Astrocyte of the cerebellum (primary cell): ENCODE measurements around the gene SLC16A10.
A peak's percentile ranks its signal among the peaks of the same experiment; 100 is the strongest.

Experiments
- DNase-seq: peaks from one replicate; pipeline ENCODE4 v3.0.0-alpha.2; 2011; ENCODE audit warnings: low read depth
- H3K4me3 ChIP-seq: 2 replicates; pipeline ENCODE4 v1.5.1; 2011; ENCODE audit warnings: mild to moderate bottlenecking, low read depth, low read length, moderate library complexity
- CTCF ChIP-seq: IDR thresholded peaks from 2 replicates; pipeline ENCODE4 v1.5.1; 2012; ENCODE audit warnings: low read length, low read depth, moderate library complexity, mild to moderate bottlenecking; ENCODE audit errors: missing control alignments
- in situ Hi-C: cut with HindIII; loops from 2 replicates; pipeline ENCODE4 v1.10.0; 2017; ENCODE audit warnings: low sequenced_read_pairs

SLC16A10 gene

GRCh38 chr6:111265842-111266241 lies 178.5 kb downstream of the SLC16A10 start:
- H3K4me3 ChIP-seq, result no peak overlapping the region
- in situ Hi-C loops, result no loop called here
- DNase-seq, result no peak
- TF ChIP-seq CTCF, result no peak

- DNase-seq, result no peak
- in situ Hi-C loops, result no loop called here
- no peak for TF ChIP-seq CTCF
- H3K4me3 ChIP-seq, result no peak overlapping the region
These were observed 179.0 kb downstream of the SLC16A10 start for GRCh38 chr6:111266276-111266675.

GRCh38 chr6:111267764-111268333 lies 180.5 kb downstream of the SLC16A10 start:
- H3K4me3 ChIP-seq, result no peak overlapping the region
- no peak for DNase-seq
- TF ChIP-seq CTCF, result no peak
- in situ Hi-C loops, result no loop called here

GRCh38 chr6:111269401-111269970 lies 182.2 kb downstream of the SLC16A10 start:
- TF ChIP-seq CTCF, result peak; percentile 20
- in situ Hi-C loops, result no loop called here
- DNase-seq, result no peak
- H3K4me3 ChIP-seq, result no peak overlapping the region

GRCh38 chr6:111270121-111270520 lies 182.8 kb downstream of the SLC16A10 start:
- DNase-seq, result no peak
- H3K4me3 ChIP-seq, result no peak overlapping the region
- in situ Hi-C loops, result no loop called here
- TF ChIP-seq CTCF, result no peak

GRCh38 chr6:111274593-111275217 lies 187.4 kb downstream of the SLC16A10 start:
- in situ Hi-C loops, result no loop called here
- H3K4me3 ChIP-seq, result no peak overlapping the region
- no peak for TF ChIP-seq CTCF
- no peak for DNase-seq
